ENCODE results near the gene PDK2.

- no peak for TF ChIP-seq POLR2A (IDR thresholded peaks at IDR 0.05)
- TF ChIP-seq CTCF (IDR thresholded peaks at IDR 0.05) = no peak
- TF ChIP-seq EP300 (IDR thresholded peaks at IDR 0.05) = no peak
These were observed 34.8 kb downstream of the PDK2 start, which contains the start of gene SAMD14 for GRCh38 chr17:50129728-50130558.
